SK-N-SH (cell line): ENCODE measurements around the gene KCNIP4. TPM values are rescaled to one million over a fixed set of nuclear protein-coding genes. Genes with fewer than 3 reads are reported as not detected.

Source experiments
- CTCF ChIA-PET: fragments of 300-600, 350-600 bp; formaldehyde crosslinking; extraction: SDS; loops from one replicate; lab custom pipeline; 2021; lab: Yijun Ruan, JAX
- POLR2A ChIA-PET: fragments of 350-600 bp; sonication (Branson Sonifier 250); formaldehyde crosslinking; extraction: SDS; loops from one replicate; lab custom pipeline; 2020; ENCODE audit warnings: antibody characterized with exemption, inconsistent platforms; lab: Yijun Ruan, JAX
- DNase-seq: peaks from one replicate; pipeline ENCODE4 v3.0.0; 2012
- H2AFZ ChIP-seq: fragments of 200-600 bp; sonication (generic); 2 replicates; pipeline ENCODE4 v1.8.1; 2016; ENCODE audit warnings: antibody characterized with exemption, mild to moderate bottlenecking, low read depth
- H3F3A ChIP-seq: fragments of 200-600 bp; sonication (generic); replicated peaks from 2 replicates; pipeline ENCODE3; 2016; ENCODE audit warnings: antibody characterized with exemption, mild to moderate bottlenecking; ENCODE audit not compliant: insufficient read depth
- H3K27ac ChIP-seq, 2 experiments: fragments of 200-500 bp in 1 of 2; fragments of 200-600 bp in 1 of 2; sonication (Bioruptor generic) in 1 of 2; sonication (generic), shearing (Covaris generic) in 1 of 2; 2 replicates each; pipeline versions ENCODE4 v1.5.1 to v1.6.1; 2014 to 2016; ENCODE audit warnings: low read depth in 2 of 2, inconsistent platforms in 1 of 2, low read length in 1 of 2, mild to moderate bottlenecking in 1 of 2, mixed read lengths in 1 of 2
- H3K27me3 ChIP-seq: fragments of 200-600 bp; sonication (generic), shearing (Covaris generic); 2 replicates; pipeline ENCODE4 v1.6.1; 2016; ENCODE audit warnings: mixed run types; ENCODE audit not compliant: insufficient read depth
- H3K36me3 ChIP-seq, 2 experiments: fragments of 200-500 bp in 1 of 2; fragments of 200-600 bp in 1 of 2; sonication (Bioruptor generic) in 1 of 2; sonication (generic) in 1 of 2; replicated peaks in 1 of 2; 2 replicates each; pipeline versions ENCODE3 to v1.5.1; 2014 to 2016; ENCODE audit warnings: low read length in 1 of 2, mild to moderate bottlenecking in 1 of 2; ENCODE audit not compliant: insufficient read depth in 2 of 2, control insufficient read depth in 1 of 2
- H3K4me1 ChIP-seq, 2 experiments: fragments of 200-500 bp in 1 of 2; fragments of 200-600 bp in 1 of 2; sonication (Bioruptor generic) in 1 of 2; sonication (generic), shearing (Covaris generic) in 1 of 2; 2 replicates each; pipeline versions ENCODE4 v1.5.1 to v1.6.1; 2014 to 2016; ENCODE audit warnings: low read depth in 1 of 2, low read length in 1 of 2, mixed run types in 1 of 2; ENCODE audit not compliant: insufficient read depth in 2 of 2, control insufficient read depth in 1 of 2
- H3K4me2 ChIP-seq: fragments of 200-600 bp; sonication (generic), shearing (Covaris generic); 2 replicates; pipeline ENCODE4 v1.6.1; 2017; ENCODE audit warnings: mixed run types
- H3K4me3 ChIP-seq, 2 experiments: fragments of 200-500 bp in 1 of 2; fragments of 200-600 bp in 1 of 2; sonication (Bioruptor generic) in 1 of 2; sonication (generic), shearing (Covaris generic) in 1 of 2; 2 replicates each; pipeline versions ENCODE4 v1.5.1 to v1.8.1; 2014 to 2016; ENCODE audit warnings: low read depth in 2 of 2, inconsistent platforms in 1 of 2, low read length in 1 of 2, mild to moderate bottlenecking in 1 of 2, mixed read lengths in 1 of 2, moderate library complexity in 1 of 2
- H3K79me2 ChIP-seq: fragments of 200-600 bp; sonication (generic); 2 replicates; pipeline ENCODE4 v1.8.1; 2017; ENCODE audit warnings: mild to moderate bottlenecking; ENCODE audit not compliant: insufficient read depth
- H3K9ac ChIP-seq: fragments of 200-600 bp; sonication (generic); 2 replicates; pipeline ENCODE4 v1.6.1; 2017; ENCODE audit warnings: mixed run types
- H3K9me2 ChIP-seq: fragments of 200-600 bp; sonication (generic); 2 replicates; pipeline ENCODE4 v1.6.1; 2017; ENCODE audit warnings: mixed run types
- H3K9me3 ChIP-seq: fragments of 200-600 bp; sonication (generic); 2 replicates; pipeline ENCODE4 v1.6.1; 2017; ENCODE audit warnings: mixed run types, mild to moderate bottlenecking, moderate library complexity
- H4K20me1 ChIP-seq: fragments of 200-600 bp; sonication (generic); 2 replicates; pipeline ENCODE4 v1.6.1; 2017; ENCODE audit warnings: mild to moderate bottlenecking, mixed run types; ENCODE audit not compliant: insufficient read depth
- CHD2 ChIP-seq: fragments of 150-350 bp; IDR thresholded peaks from 2 replicates; pipeline ENCODE4 v1.6.1; 2018; ENCODE audit warnings: low read length; ENCODE audit not compliant: partially characterized antibody
- EP300 ChIP-seq, 2 experiments: IDR thresholded peaks; 2 replicates each; pipeline versions ENCODE4 v1.4.0 to v1.6.1; 2012; ENCODE audit warnings: borderline replicate concordance in 1 of 2, low read depth in 1 of 2, low read length in 1 of 2
- FOSL2 ChIP-seq: IDR thresholded peaks from 2 replicates; pipeline ENCODE4 v1.4.0; 2012; ENCODE audit warnings: low read depth, mild to moderate bottlenecking, moderate library complexity, borderline replicate concordance
- GABPA ChIP-seq: IDR thresholded peaks from 2 replicates; pipeline ENCODE4 v1.4.0; 2012; ENCODE audit warnings: low read depth, mild to moderate bottlenecking
- IRF3 ChIP-seq: fragments of 150-350 bp; IDR thresholded peaks from 2 replicates; pipeline ENCODE4 v1.6.1; 2016; ENCODE audit warnings: mild to moderate bottlenecking, low read depth, low read length
- JUND ChIP-seq: IDR thresholded peaks from 2 replicates; pipeline ENCODE4 v1.4.0; 2012
- MAX ChIP-seq: IDR thresholded peaks from 2 replicates; pipeline ENCODE4 v1.4.0; 2012; ENCODE audit warnings: low read depth
- USF1 ChIP-seq: IDR thresholded peaks from 2 replicates; pipeline ENCODE4 v1.4.0; 2012; ENCODE audit warnings: low read depth, borderline replicate concordance
- USF2 ChIP-seq: fragments of 150-350 bp; IDR thresholded peaks from 2 replicates; pipeline ENCODE4 v1.6.1; 2017; ENCODE audit warnings: antibody characterized with exemption, low read length, low read depth, borderline replicate concordance
- WGBS: methylation state at CpG from one replicate; pipeline ENCODE4 v1.1.6; 2017; ENCODE audit warnings: low lambda C conversion rate; 5-methylcytosine and 5-hydroxymethylcytosine counted together
- polyA plus RNA-seq, 3 experiments: library from polyadenylated mRNA; depleted of rRNA; stranded (reverse); fragments of >200 nt; gene quantifications; 2 replicates each; pipeline ENCODE4 v1.2.3, GENCODE V29; 2012

Gene KCNIP4
- polyA plus RNA-seq, 1 of the 3 experiments (the other 2 are of a cell fraction): 0.18 TPM

- ChIA-PET CTCF (interaction anchor here (0.7 kb wide), 1 partner anchor 42 kb away, joined by 3 read pairs; no protein-coding TSS in a partner anchor), POLR2A (no interaction called here)
- Histone ChIP-seq H3K9me2 (no peaks in the 10 kb centered on the region), H3K4me3 (no peak overlapping the region), H3K27me3 (no peaks in the 10 kb centered on the region), H4K20me1 (no peaks in the 10 kb centered on the region), H2AFZ (no peak overlapping the region), H3K4me2 (no peak overlapping the region), H3K27ac (no peak overlapping the region), H3K79me2 (no peaks in the 10 kb centered on the region), H3K36me3 (no peaks in the 10 kb centered on the region), H3F3A (no peaks in the 10 kb centered on the region), H3K9ac (no peak overlapping the region), H3K9me3 (no peaks in the 10 kb centered on the region), H3K4me1 (no peaks in the 10 kb centered on the region; a peak in 1 of 4 replicates)
- TF ChIP-seq GABPA: no peak
- TF ChIP-seq JUND: no peak
- no peak for TF ChIP-seq MAX
- no peak for TF ChIP-seq IRF3
- no peak for TF ChIP-seq USF2
- no peak for TF ChIP-seq EP300 (IDR thresholded peaks at IDR 0.05; ENCODE audit: borderline replicate concordance in 1 of 2, low read depth in 1 of 2, low read length in 1 of 2)
- TF ChIP-seq CHD2: no peak
- no peak for DNase-seq
- WGBS: 53% methylated on average over 1 of the region's 1 CpG
Observed at GRCh38 chr4:21092531-21092930, 856.0 kb downstream of the KCNIP4 start.

- ChIA-PET POLR2A (no interaction called here), CTCF (interaction anchor here (1.2 kb wide), 1 partner anchor 317 kb away, joined by 3 read pairs; no protein-coding TSS in a partner anchor)
- no peaks in the 10 kb centered on the region for H3K36me3 ChIP-seq
- H2AFZ ChIP-seq: no peak overlapping the region
- H3K27me3 ChIP-seq: no peaks in the 10 kb centered on the region
- no peak overlapping the region for H3K27ac ChIP-seq
- H3K9me2 ChIP-seq: no peaks in the 10 kb centered on the region
- H3K9ac ChIP-seq: no peak overlapping the region
- no peak for DNase-seq
- H3K4me2 ChIP-seq: no peak overlapping the region
- WGBS: 50% methylated on average over 4 of the region's 4 CpGs
- no peaks in the 10 kb centered on the region for H4K20me1 ChIP-seq
- H3K4me1 ChIP-seq: no peaks in the 10 kb centered on the region; a peak in 1 of 4 replicates
- no peaks in the 10 kb centered on the region for H3K79me2 ChIP-seq
- no peak for TF ChIP-seq FOSL2
- TF ChIP-seq CHD2: no peak
- no peak for TF ChIP-seq USF1
- no peak overlapping the region for H3K4me3 ChIP-seq
- no peaks in the 10 kb centered on the region for H3F3A ChIP-seq
- H3K9me3 ChIP-seq: no peaks in the 10 kb centered on the region
Observed at GRCh38 chr4:21090094-21090666, 858.4 kb downstream of the KCNIP4 start.
